SW 1271 (cell line): ENCODE results near the gene ANKIB1.
"Not testable (repeated sequence)": the region's sequence is repeated elsewhere in the genome, so short reads cannot be mapped to it uniquely, and the experiment has no call there.

Experiments used
- DNase-seq, 2 experiments: peaks; one replicate each; lab custom pipeline; 2025; lab: John Stamatoyannopoulos, UW

ANKIB1 gene

DNA sequence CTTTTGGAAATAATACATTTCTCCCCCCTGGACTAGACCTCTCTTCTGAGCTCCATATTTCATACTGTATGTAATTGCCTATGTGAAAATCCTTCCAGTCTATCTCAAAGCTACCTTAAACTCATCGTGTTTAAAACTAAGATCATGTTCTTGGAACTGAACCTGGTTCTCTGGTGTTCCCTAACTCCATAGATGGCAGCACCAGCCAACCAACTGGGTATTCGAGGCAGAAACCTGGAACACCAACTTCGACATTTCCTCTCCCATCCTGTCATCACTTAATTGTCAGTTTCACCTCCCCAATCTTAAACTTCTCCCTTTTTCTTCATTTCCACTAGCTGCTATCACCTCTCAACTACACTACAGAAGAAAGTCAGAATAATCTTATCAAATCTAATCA lies 87.0 kb downstream of the ANKIB1 start:
- no peak for DNase-seq

DNA sequence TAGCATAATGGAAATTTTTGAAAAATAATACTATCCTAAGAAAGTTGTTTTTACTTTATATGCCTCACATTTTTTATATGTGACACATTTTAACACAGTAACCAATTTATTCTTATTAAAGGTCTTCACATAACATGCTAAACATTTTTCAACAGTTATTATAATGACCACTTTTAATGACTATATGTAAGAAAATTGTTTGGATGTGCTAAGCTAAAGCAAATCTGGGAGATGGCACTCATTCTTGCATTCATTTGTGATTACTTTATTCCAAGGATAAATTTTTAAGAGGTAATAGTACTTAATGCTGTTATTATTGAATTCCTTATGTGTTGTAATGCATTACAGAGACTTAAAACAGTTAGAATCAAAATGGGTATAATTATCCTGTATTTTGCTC lies 88.1 kb downstream of the ANKIB1 start:
- DNase-seq: no peak

DNA sequence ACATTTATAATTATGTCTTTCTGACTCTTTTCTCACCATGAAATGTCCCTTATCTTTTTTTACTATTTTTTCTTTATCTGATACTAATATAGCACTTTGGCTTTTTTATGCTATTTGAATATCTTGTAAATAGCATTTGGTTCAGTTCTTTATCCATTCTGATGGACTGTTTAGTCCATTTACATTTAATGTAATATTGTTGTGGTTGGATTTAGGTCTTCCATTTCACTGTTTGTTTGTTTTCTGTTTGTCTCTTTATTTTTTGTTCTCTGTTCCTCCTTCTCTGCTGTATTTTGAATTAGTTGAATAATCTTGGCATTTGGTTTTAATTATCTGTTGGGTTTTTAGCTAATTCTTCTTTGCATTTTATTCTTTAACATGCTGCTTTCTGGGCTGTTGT lies 89.8 kb downstream of the ANKIB1 start:
- DNase-seq: no peak

DNA sequence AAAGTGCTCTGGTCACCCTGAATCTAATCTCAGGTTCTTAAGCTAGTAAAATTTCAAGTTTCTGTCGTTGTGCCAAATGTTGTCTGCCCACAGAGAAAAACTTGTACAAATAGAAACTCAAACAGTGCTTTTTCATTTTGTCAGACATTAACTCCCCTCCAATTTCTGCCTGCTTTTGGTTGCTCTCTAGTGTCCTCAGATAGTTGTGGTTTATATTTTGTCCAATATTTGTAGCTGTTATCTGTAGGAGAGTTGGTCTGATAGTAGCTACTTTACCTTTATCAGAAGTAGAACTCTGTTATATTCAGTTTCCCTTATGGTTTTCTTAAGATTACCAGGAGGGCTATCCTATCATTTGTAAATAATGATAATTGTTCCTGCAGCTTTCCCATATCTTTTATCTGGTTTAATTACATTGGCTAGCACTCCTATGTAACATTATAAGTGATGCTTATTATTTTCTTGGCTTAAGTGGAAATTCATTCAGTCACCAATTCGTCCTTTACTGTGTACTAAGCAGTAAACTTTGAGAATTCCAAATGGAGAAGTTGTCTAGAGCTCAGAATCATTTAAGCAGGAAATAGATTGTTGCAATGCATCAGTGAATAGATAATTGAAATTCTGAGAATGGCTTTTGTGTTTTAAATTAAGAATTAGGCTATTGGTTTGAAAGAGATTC lies 91.0 kb downstream of the ANKIB1 start:
- DNase-seq: no peak

DNA sequence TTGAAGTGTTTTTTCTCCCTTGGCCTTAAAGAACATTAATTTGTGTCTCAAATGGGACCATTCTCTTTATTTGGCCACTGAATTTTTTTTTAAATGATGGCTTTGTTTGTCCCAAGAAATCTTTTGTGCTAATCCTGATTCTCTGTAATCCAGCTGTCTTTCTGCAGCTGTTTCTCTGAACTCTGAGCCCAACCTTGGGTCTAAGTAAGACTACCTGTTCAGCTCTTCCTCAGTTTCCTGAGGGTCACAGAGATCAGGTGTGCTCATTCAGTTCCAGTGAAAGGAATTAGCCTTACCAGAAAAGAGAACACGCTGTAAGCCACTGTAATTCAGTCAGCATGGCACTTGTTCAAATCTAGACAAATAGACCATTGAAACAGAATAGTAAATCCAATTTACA lies 94.2 kb downstream of the ANKIB1 start:
- DNase-seq: no peak

DNA sequence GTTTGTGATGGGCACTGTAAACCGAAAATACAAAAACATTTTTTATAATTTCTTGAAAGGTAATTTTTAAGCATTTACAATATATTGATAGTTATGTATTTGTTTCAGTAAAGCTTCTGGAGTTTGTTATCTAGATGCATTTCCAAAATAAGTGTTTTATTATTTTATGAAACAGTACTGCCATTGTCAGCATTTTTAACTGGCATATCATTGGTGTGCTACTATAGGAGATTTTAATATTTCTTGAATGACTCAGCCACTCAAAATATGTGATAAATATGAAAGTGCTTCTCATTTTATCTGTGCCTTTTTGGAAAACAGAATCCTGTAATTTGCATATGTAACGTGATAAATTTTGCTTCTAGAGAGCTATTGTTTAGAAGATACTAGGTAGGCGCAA lies 97.9 kb downstream of the ANKIB1 start:
- no peak for DNase-seq

DNA sequence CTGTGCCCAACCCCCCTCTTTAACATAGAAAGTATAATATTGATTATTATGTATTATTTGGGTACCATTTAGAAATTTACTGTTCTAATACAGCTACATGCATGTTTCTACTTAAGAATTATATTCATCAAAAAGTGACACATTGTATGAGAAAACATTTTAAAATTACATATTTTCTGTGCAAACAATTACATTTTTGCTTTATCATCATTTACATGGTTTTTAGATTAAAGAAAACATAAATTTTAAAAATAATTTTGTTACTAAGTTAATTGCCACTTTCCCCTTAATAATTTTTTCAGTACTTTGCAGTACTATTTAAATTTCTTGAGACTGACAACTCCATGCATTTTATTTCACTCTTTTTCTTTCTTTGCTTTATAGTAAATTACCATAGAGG lies 106.2 kb downstream of the ANKIB1 start:
- no peak for DNase-seq

DNA sequence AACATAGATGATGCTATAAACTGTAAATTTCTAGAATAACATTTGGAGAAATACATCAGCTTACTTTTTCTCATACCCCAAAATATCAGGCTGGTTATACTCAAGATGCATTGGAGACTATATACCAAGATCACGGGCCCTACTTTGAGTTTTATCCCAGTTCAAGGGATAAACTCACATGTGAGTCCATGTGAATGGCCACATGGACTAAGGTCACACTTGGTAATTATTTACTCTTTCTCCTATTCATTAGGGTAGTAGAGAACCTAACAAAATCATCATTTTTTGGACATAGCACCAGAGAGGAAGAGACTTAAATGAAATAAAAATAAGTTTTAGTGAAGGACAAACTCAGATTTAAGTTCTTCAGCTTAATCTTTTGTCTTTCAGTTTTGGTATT lies 108.4 kb downstream of the ANKIB1 start:
- no peak for DNase-seq

DNA sequence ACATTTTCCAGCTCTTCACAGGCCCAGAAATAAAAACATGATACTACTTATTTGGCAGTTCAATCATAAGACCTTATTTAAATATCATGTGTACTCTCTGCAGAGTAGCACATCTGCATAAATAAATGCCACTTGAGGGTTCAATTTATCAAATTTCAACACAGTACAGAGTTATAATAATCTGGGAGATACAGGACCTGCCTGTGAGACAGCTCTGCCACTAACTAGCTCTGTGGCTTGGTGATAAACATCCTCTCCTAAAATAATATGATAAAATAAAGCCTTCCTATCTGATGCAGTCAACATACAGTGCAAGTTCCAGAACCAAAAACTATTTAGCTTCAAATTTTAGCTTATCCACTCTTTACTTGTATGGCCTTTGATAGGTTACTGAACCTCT lies 110.6 kb downstream of the ANKIB1 start:
- no peak for DNase-seq

DNA sequence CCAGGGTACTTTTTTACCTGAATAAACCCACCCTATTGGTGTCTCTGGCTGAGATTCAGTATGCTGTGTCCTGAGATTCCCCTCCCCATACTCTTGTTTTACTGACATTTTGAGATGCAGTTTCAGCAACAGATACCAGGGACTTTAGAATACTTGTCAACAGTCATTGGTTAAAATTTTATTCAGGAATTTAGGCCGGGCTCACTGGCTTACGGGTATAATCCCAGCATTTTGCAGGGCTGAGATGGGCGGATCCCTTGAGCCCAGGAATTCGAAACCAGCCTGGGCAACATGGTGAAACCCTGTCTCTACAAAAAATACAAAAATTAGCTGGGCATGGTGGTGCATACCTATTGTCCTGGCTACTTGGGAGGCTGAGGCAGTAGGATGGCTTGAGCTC lies 111.5 kb downstream of the ANKIB1 start:
- no peak for DNase-seq

DNA sequence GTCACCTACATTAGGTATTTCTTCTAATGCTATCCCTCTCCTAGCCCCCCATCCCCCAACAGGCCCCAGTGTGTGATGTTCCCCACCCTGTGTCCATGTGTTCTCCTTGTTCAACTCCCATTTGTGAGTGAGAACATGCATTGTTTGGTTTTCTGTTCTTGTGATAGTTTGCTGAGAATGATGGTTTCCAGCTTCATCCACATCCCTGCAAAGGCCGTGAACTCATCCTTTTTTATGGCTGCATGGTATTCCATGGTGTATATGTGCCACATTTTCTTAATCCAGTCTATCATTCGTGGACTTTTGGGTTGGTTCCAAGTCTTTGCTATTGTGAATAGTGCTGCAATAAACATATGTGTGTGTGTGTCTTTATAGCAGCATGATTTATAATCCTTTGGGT lies 113.4 kb downstream of the ANKIB1 start:
- not testable (repeated sequence) for DNase-seq

DNA sequence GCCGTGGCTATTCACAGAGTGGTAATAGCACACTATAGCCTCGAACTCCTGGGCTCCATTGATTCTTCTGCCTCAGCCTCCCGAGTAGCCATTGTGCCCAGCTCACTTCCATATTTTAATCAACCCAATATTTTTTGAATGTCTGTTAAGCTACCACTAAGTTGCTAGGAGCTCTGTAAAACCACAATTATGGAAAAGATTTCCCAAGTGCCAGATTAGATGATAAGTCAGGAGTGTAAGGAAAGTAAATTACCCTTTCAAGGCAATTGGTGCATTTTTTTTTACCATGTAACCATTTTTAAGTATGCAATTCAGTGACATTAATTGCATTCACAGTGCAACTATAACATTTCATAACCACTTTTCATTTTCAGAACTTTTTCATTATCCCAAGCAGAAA lies 114.0 kb downstream of the ANKIB1 start:
- DNase-seq: no peak

DNA sequence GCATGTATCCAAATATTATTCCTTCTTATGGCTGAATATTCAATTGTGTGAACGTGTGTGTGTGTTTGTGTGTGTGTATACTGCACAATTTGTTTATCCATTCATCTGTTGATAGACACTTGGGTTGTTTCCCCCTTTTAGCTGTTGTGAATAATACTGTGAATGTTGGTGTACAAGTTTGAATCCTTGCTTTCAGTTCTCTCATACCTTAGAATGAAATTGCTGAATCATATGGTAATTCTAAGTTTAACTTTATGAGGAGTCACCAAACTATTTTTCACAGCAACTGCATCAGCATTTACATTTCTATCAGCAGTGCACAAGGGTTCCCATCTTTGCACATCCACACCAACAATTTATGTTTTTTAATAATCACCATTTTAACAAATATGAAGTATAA lies 114.6 kb downstream of the ANKIB1 start:
- no peak for DNase-seq

DNA sequence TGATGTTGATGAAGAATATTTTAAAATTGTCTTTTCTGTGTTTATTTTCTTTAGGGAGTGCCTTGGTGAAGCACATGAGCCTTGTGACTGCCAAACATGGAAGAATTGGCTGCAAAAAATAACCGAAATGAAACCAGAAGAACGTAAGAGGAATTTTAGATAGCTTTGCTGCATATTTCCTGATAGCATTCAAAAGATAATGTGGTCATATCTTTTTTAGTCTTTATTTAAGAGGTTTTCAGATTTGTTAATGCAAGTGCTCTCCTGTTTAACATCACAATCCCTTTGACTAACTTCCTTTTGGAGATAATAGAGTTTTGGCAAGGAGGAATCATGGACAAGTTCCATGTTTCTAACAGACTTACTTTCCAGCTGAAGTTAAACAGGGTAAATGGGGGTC lies 116.4 kb downstream of the ANKIB1 start:
- no peak for DNase-seq

DNA sequence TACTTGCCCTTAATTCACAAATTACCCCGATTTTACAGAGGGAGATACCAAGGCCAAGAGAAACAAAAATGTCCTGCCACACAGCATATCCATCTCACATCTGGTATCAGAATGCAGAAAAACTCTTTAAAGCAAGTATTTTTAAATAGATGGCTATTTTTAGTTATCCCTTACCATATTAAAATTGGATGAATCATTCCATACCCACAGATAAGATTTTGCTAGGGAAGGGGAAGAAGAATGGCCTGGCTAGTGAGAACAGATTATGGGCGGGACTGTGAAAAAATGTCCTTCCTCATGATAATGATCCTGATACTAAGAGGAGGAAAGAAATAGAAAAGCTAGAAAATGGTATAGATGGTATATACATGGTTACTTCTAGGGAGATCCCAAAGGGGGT lies 121.0 kb downstream of the ANKIB1 start:
- no peak for DNase-seq

DNA sequence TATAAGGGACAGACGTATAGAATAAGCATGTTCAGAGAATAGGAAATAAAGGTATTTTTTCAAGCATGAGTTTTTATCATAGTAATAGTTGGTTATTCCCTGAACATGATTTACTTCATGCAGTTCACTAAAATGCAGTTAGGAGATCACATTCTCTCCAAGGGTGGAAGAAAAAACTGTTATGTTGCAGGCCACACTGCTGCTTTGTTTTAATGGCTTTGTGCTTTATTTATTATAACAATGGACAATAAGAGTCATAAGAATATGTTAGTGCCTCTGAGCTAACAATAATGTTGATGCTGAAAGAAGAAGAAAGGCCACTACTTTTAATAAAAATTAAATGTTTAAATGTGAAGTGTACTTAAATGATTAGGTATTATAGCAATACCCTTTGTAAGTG lies 123.0 kb downstream of the ANKIB1 start:
- DNase-seq: no peak

DNA sequence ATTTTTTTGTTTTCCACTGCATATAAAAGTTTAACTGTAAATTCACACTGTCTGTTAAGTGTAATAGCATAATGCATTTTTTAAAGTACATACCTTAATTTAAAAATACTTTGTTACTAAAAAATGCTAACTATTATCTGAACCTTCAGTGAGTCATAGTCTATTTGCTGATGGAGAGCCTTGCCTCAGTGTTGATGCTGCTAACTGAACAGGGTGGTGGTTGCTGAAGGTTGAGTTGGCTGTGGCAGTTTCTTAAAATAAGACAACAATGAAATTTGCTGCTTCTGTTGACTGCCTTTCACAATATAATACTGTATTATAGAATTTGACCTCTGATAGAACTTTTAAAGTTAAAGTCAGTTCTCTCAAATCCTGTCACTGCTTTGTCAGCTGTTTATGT lies 129.2 kb downstream of the ANKIB1 start:
- no peak for DNase-seq

DNA sequence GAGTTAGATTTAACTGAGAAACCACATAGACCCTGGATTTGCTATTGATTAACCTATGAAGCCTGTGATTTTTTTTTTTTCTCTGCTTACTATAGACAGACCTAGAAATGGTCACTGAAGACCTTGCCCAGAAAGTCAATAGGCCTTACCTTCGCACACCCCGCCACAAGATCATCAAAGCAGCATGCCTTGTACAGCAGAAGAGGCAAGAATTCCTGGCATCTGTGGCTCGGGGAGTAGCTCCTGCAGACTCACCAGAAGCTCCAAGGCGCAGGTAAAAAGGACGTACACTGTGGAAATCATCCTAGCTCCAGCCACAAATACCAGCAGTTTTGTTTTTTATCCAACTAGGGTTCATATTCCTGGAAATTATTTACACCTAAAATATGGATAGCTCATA lies 145.3 kb downstream of the ANKIB1 start:
- no peak for DNase-seq

DNA sequence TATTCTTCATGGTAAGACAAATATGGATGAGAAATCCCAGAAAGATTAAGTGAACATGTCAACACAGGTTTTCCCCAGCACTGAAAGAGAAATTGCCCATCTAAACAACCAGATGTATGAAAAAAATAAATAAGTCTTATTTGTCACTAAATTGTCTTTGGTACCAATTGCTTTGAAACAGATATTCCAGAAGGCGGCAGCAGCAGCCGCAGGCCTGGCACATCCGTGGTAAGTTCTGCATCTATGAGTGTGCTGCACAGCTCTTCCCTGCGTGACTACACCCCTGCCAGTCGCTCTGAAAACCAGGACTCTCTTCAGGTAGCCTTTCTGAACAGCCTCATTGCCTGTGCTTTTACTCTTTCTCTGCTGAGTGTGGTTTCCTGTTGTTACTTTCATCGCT lies 151.8 kb downstream of the ANKIB1 start:
- no peak for DNase-seq

DNA sequence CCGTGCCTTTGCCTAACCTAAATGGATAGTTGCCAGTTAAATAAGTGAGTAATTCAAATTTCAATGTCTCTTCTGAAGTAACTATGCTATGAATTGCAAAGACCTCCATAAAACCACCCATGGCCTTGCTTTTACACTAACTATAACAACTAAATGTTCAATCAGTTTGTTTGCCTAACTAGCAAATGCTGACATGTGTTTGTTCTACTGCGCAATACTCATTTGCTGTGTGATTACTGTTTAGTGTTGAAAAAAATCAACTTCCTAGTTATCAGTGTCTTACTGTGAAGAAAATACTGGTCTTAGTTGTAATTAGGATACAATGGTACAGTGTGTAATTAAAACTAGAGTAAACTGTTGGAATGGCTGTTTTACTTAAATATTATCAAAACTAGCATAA lies 154.2 kb downstream of the ANKIB1 start:
- DNase-seq: no peak

DNA sequence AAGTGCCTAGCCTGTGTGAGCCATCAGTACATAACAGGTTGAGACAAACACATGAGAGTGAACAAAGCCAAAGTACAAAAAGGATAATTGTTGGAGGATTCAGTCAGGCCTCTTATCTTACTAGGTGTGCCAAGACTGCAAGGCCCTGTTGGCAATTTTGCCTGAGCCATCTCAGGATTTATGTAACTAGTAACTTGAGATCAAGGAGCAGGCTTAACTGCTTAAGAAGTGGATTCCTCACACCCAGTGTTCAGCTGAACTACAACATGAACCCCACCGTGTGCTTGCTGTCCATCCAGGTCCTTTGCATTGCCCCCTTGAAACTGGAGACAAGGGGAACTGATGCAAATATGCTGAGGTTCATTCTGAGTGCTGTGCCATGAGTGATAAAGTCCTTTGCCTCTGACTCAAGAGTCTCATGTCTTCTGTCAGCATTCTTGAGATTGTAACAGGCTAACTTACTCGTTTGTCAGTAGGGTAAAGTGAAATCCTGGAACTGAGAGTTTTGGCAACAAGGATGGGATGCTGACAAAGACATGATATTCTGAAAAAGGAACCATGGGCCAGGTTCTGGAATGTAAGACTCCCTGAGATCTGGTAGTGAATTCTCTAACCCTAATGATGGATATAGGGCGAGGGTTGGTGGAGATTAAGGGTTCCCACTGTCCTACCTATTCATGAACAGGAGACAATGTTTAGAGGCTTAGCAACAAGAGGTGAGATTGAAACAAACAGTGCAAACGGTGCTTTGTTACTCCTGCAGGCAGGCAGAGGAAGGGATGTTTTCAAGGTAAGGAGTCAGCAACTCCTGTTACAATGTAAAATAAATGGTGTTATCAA lies 157.4 kb downstream of the ANKIB1 start:
- DNase-seq: no peak

DNA sequence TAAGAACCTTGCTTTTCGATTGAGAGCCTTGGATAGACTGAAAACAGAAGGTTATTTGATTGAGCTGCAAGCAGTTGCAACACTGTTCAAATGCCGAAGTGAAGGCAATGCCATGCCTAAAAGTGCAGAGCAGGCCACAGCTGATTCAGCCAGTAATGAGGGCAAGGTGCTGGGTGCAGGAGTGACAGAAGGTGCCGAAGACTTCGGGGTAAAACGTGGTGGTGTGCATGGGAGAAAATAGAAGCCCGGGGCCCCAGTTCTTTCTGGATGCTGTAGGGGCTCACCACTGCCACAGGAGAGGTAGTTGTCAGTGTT lies 157.9 kb downstream of the ANKIB1 start:
- DNase-seq: no peak

DNA sequence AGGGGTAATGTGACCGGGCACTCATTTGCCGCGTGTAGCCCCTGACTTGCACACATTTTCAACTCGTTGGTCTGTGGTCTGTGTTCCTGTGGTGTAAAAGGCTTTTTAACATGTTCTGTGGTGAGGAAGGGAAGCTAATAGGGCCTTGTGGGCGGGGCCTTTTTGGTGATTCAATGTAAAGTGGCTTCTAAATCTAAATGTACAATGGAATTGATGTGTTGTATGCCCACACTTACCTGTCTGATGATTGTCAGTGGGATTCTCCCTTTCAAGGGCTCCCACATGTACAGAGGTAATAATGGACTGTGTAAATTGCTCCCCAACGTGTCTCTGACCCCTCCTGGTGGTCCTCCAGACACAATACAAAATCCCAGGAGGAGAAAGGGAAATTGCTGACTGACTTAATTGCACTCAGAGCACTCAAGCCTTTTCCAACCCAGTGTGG lies 158.4 kb downstream of the ANKIB1 start:
- DNase-seq: no peak

DNA sequence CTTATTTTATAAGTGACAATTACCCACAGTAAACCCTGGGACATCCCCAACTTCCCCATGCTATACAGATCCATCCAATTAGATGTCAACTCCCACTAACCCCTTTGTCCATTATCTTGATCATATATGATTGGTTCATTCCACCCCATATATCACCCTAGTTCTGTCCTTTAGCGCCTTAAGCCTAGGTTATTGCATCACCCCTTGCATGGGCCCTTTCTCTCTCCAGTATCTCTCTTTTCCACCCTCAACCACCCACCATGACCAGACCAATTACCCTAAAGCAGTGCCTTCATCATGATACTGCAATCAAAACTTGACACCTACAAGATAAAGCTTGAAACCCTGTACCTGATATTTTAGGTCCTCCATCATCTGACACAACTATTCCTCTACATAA lies 163.6 kb downstream of the ANKIB1 start:
- no peak for DNase-seq
